HS-5 (cell line): ENCODE results near the gene LARP6.
"Not testable (repeated sequence)": the region's sequence is repeated elsewhere in the genome, so short reads cannot be mapped to it uniquely, and the experiment has no call there.

Experiments used
- DNase-seq: peaks from one replicate; pipeline ENCODE4 v3.0.0-alpha.2; 2012; ENCODE audit warnings: low read depth

The LARP6 gene

DNA sequence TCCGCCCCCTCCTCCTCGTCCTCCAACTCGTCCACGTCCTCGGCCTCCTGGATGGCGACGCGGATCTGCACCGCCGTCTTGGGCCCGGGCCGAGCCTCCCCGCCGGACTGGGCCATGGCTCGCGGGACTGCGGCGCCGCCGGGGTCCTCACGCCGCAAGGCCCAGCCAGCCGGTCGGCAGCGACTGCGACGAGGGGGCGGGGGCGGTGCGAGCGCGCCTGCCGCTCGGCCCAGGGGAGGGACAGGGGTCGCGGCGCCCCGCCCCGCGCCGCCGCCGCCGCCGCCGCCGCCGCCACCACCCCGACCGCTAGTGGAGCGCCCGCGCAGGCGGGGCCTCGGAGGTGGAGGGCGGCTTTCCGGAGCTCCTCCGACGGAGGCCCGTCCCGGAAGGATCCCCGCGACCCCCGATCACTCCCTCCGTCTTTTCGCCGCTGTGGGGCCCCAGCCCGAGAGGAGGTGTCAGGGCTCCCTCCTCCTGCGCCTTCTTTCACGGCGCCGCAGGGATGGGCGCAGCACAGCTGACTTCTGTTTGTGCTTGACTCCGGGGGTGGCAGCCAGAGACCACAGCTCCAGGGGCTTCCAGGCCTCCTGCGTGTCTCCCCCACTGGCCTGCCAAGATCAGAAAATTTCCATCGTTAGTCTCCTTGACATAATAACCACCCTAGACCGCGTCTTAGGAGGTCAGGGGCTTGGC, at the start of gene LARP6:
TSS of gene LARP6 (minus strand) at position 185 of the 693 bp plus-strand sequence. CDS start at position 116, 69 bp downstream.
- DNase-seq, result no peak

DNA sequence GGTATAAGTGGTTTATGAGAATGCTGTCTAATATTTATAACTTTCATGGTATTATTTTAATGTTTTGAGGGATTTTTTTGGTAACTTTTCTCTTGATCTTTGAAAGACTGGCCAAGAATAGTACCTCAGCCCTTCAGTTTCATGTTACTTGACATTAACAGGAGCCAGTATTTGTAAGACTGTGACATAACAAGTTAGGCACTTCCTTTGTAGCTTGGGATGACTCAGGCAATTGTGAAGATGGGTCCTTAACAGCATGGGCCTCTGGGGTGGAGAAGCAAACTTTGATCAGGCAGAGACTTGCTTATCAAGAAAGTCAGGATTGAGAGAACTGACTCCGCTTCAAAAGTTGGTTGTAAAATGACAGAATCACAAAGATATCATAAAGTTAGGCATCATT, 48.1 kb upstream of the LARP6 start:
- DNase-seq, result peak; percentile 64

DNA sequence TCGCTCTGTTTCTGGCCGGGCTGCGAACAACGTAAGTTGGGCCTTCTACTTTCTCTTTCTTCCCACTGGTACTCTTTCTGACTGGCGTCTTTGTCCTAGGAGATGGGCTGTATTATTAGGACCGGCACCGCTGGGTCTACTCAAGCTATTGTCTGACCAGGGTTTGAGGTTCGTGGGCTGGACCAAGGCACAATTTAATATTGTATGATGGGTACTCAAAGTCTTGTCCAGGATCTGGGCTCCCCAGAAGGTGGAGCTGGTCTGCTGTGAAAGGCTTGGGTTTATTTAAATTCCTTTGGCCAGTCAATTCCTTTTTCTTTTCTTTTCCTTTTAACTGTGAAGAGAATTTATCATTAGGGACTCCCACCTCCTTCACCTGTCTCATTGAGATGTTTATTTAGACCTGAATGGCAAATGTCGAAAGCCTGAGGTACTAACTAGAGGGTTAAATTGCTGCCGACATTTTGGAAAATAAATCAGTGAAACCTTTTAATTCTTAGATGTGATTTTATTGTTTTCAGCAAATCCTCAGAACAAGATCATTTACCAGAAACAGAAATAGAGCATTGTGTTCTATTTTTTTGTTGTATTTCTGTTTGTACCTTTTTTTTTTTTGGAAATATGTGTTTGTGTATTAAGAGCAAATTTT, 39.1 kb upstream of the LARP6 start:
- DNase-seq, result peak; percentile 35

DNA sequence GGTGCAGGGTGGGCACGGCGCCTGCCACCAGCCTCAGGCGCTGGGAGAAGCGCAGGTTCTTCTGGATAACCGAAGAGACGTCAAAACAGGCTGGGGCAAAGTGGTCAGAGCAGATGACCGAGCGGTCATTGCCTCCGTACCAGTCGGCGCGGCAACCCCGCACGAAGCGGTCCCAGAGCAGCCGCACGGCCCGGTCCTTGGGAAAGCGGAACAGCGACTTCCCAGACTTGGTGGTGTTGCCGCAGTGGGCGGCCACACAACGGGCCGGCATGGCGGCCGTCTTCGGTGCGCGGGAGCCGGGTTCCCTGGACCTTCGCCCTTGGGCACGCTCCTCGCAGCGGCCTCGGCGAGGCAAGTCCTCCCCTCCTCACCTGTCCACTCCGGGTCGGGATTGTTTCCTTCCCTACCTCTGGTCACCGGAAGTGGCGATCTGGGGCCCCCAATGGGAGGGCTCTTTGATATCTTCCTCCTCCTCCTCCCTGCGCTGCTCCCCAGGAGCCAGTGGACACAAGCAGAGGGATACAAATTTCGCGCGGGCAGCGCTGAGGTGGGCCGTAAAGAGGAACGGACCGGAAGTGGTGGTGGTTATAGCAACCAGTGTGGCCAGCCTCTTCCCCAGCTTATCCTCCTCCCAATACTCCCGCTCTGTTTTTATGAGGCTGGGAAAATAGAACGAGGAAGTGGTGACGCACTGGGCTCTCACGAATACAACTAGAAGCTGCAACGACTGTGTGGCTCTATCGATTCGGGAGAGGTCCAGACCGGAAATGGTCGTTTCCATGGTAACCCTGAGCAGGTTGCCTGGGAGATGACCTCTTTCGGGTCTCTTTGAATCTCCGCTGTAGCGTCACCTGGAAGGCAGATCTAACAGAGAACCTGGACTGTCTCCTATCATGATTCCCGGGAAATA, 38.3 kb upstream of the LARP6 start, which contains the start of the genes LRRC49 and THAP10:
TSS of gene LRRC49 (plus strand) at position 825 of the 910 bp plus-strand sequence. CDS start at position 894, 69 bp downstream.
TSS of gene THAP10 (minus strand) at position 432 of the 910 bp plus-strand sequence. CDS start at position 271, 161 bp downstream.
- DNase-seq, result peak; percentile 94

DNA sequence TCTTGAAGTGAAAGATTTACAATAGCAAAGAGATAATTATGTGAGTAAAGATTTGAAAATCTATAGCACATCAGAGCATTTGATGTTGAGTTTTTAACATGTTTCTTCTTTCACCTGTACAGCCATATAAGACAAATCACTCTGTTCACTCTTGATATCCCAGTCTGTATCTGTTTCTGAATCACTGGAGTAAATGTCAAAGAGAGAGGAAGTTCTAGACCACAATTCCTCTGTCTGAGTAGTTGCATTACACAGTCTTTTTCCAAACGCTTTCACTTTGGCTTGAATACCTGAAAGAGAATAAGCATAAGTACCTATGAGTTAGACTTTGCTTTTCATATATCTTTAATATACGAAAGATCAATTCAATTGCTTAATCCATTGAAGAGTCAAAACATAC, 28.4 kb upstream of the LARP6 start:
- DNase-seq, result no peak

DNA sequence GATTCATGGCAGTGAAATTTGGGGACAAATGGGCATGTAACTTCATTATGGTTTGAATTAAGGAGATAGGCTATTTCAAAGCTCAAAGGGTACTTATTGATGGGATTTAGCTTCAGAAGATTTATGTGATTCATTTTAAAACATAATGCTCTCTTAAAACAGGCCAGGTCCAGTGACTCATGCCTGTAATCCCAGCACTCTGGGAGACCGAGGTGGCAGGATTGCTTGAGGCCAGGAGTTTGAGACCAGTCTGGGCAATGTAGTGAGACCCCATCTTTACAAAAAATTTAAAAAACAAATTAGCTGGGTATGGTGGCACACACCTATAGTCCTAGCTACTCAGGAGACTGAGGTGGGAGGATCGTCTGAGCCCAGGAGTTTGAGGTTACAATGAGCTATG, 26.8 kb upstream of the LARP6 start:
- no peak for DNase-seq

DNA sequence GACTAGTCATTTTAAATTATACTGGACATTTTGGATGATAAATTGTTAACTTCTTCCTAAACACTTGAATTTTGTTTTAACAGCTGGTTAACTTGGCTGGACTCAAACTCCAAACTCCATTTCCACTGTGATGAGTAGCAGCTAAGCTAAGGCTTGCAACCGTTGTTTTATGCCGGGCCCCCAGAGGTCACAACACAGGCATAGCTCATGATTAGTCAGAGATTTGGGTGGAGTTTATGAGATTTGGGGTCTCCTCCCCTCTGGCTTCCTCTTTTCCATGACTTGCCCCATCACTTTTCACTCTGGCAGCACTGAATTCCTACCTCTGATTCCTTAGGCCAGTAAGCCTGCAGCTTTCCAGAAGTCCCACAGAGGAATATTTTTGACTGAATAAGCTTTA, 25.4 kb upstream of the LARP6 start:
- peak; percentile 74 for DNase-seq

DNA sequence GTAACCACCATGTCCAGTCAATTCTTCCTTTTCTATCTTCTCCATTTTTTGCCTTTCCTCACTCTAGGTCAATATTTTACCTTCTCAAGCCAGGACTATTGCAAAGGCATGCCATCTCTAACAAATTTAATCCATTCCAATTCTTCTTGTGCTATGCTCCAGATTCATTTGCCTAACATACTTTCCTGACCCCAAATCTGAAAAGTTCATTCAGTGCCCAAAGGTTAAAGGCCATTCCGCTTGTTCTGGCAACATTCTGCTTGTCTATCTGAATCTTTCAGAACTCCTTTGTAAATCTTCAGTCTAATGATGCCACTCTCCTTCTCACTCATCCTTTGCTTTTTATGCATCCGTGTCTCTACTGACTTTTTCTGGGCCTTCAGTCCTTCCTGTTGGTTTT, 22.7 kb upstream of the LARP6 start:
- DNase-seq, result no peak

DNA sequence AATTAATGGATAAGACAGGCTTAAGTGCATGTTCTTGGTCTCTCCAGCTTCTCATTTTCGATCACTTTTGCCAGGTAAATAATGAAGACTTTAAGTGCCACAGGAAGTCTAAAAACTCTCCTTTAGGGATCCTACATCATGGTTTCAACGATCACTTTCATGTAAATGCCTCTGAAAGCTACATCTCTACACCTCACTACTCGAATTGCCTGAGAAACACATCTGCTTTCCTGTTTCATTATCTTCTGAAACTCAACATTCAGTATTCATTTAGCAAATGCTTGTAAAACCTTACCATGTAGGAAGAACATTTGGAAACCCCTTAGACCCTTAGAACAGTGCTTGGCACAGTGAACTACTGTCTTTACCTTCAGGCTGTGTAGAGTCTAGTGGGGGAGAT, 22.1 kb upstream of the LARP6 start:
- DNase-seq, result no peak

DNA sequence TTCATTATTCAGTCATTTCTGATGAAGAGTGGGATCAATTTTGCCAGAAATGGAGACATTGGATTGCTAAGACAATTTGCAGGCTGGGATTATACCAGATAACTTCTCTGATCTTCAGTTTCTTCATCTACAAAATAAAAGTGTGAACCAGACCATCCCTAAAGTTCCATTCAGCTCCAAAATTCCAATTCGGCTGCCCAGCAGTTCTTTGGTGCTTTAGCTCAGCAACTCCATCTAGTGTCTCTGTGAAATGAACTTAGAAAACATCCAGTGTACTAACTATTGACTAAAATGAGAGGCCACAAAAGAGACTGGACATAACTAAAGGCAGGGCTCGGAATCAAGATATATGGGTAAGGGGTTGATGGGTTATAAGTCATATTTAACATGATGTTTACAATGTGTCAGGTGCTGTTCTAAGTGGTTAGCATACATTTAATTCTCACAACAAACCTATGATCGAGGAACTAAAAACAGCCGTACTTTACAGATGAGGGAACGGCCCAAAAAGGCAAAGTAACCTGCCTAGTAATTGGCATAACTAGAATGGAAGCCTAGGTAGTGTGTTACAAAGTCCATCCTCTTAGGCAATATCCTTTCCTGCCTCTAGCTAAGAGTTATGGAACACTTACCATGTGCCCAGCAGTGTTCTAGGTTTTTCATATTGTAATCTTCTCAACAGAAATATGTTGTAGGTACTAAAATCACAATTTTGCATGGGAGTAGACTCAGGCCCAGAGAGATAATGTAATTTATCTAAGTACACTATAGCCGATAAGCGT, 21.2 kb upstream of the LARP6 start:
- no peak for DNase-seq

DNA sequence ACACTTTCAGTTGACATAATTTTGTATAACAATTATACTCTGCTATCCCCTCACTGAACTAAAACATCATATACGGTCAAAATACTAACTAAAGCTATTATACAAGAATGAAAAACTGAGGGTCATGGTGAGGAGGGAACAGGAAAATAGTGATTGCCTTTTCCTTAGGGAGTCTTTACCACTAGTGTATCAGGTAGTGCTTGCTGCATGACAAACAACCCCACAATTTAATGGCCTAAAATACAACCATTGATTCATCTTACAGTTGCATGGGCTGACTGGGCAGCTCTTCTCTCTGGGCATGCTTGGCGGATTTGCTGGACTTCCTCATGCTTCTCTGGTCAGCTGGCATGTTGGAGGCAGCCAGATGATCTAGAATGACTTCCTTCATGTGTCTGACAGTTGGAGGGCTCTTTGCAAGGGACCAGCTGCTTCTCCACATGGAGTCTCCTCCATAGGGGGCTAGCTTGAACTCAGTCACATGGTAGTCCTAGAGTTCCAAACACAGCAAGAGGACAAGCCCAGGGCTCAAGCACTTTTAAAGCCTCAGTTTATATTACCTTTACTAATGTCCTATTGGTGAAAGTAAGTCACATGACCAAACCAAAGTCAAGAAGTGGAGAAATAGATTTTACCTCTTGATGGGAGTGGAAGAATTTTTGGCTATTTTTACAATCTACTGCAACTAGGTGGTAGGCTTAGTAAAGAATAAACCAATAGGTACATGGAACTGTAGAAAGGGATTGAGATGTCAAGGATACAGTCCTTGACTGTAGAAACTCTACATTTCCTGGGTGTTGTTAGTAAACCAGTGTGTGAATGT, 19.5 kb upstream of the LARP6 start:
- no peak for DNase-seq

DNA sequence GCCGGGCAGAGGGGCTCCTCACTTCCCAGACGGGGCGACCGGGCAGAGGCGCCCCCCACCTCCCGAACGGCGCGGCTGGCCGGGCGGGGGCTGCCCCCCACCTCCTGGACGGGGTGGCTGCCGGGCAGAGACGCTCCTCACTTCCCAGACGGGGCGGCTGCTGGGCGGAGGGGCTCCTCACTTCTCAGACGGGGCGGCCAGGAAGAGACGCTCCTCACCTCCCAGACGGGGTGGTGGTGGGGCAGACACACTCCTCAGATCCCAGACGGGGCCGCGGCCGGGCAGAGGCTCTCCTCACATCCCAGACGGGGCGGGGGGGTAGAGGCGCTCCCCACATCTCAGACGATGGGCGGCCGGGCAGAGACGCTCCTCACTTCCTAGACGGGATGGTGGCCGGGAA, 17.5 kb upstream of the LARP6 start:
- not testable (repeated sequence) for DNase-seq

DNA sequence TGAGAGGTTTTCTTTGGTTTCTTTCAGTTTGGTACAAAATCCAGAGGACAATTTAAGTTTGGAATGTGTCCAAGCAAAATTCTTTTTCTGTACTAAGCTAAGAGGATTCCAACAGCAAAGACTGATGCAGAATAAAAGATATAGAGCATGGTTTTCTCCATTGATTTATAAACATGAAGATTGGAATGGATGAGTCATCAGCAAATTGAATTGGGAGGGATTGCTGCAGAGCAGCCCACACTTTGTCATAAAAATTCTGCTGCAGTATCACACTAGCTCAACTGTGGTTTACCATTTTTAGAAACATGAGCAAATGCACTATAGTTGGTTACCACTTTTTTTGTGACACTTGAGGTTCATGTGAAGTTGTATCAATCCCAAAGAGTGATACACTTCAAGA, 16.1 kb upstream of the LARP6 start:
- no peak for DNase-seq

DNA sequence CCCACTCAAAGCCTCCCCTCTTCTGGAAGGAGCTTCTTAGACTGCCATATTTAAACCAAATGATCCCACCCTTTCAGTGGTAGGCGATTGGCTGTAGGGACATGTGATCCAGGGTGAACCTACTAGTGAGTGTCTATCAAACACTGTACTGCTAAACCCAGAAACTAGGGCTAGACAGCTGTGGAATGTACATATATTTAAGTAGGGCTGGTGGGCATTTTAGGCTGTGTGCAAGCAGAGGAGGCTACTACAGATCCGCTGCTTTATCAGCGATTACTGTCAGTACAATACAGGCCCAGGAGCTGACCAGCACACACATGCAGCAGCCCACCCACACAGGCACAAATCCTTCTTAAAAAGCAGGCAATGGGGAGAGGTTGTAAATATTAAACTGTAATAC, 15.4 kb upstream of the LARP6 start:
- DNase-seq, result no peak

DNA sequence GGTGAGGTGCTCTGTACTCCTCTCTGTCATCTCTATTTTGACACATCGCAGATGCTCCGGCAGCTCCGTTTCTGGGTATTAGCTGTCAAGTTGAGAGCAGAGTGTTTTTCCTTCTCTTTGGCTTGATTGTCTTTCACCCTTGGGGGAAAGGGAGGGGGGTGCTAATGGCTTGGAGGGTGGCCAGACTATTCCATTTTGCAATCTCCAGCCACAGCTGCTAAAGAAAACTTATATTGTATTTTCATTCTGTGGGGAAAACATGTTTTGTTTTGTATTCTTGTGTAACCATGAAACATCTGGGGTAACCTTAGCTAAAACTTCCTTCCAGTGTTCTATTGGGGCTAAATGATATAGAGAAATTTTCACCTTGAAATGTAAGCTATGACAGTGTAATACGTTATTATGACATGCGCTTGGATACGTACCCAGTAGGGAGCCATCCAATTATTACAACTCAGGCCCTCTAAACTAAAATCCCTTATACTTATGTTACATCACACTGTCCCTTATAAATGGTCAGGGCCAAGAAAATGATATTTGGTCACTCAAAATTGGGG, 14.0 kb upstream of the LARP6 start:
- no peak for DNase-seq

DNA sequence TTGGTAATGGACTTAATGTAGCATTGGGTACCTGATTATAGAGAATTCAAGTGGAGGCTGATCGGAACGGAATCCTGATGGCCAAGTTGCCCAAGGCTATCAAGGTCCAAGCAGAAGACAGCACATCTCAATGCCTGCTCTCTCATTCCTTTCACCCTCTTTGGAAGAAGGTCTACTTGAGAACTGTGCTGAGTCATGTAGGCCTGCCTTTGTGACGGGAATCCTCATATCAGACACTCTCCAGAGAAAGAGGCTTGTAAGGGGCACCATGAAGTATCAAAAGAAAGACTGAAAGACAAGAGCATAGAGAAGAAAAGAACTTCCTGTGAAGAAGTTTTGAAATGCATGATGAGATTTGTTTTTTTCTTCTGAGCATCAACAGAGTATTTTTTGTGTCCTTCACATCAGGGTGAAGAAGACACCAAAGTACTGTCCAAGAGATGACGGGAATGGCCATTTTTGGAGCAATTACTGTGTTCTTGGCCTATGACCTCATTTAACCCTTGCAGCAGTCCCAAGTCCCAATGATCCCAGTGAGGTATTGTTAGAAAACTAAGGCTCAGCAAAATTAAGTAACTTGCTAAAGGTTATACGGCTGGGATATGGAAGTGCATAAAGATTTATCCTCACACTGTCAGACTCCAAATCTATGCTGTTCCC, 13.2 kb upstream of the LARP6 start:
- no peak for DNase-seq

DNA sequence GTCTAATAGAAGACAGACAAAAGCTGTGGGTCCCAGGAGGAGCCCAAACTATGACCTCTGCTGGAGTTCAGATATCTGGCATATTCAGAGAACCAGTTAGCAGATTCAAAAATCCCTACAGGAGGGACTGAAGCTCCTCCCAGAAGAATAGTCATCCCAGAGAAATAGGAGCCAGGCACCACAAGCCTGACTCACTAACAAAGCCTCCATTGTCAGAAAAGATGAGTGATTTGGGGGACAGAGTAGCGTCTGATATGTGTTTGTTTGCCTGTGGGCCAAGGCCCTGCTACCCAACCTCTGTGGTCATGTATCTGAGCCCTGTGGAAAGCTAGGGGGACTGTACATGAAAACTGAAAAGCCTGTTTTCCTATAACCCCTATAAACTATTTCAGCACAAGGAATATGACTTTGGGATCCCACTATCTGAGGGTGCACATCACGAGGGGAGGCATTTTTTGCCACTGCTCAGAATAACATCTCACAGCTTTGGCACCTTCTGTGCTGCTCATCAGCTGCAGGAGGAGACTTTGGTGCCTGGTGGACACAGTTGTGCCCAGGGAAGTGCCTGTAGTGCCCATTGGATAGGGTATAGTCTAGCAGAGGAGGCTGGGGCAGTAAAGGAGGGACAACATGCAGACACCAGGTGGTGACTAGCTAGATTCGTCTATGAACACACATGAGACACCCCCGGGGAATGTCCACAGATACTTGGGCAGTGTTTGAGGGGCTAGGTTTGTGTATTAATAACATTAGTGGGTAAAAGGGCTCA, 9.7 kb upstream of the LARP6 start:
- DNase-seq, result no peak

DNA sequence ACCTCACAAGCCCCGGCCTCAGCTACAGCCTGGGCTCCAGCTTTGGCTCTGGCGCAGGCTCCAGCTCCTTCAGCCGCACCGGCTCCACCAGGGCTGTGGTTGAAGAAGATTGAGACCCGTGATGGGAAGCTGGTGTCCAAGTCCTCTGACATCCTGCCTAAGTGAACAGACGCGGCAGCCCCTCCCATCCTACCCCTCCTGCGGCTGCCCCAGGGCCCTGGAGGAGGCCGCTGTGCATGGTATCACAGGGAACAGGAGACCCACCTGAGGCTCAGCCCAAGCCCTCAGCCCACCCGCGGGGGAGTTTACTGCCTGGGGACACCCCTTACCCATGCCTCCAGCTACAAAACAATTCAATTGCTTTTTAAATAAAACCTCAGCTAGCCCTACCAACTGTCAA, 6.0 kb upstream of the LARP6 start:
- DNase-seq, result no peak

DNA sequence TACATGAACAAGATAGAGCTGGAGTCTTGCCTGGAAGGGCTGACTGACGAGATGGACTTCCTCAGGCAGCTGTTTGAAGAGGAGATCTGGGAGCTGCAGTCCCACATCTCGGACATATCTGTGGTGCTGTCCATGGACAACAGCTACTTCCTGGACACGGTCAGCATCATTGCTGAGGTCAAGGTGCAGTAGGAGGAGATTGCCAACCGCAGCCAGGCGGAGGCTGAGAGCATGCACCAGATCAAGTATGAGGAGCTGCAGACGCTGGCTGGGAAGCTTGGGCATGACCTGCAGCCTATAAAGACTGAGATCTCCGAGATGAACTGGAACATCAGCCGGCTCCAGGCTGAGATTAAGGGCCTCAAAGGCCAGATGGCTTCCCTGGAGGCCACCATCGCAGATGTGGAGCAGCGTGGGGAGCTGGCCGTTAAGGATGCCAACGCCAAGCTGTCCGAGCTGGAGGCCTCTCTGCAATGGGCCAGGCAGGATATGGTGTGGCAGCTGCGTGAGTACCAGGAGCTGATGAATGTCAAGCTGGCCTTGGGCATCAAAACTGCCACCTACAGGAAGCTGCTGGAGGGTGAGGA, 5.5 kb upstream of the LARP6 start:
- no peak for DNase-seq
